Measurements from ENCODE around the gene ANP32A. TPM values are rescaled to one million over a fixed set of nuclear protein-coding genes. Genes with fewer than 3 reads are reported as not detected.
A peak's percentile ranks its signal among the peaks of the same experiment; 100 is the strongest.

Gene ANP32A
- total RNA-seq, 1 donor from 2014 or later = 222 TPM

DNA sequence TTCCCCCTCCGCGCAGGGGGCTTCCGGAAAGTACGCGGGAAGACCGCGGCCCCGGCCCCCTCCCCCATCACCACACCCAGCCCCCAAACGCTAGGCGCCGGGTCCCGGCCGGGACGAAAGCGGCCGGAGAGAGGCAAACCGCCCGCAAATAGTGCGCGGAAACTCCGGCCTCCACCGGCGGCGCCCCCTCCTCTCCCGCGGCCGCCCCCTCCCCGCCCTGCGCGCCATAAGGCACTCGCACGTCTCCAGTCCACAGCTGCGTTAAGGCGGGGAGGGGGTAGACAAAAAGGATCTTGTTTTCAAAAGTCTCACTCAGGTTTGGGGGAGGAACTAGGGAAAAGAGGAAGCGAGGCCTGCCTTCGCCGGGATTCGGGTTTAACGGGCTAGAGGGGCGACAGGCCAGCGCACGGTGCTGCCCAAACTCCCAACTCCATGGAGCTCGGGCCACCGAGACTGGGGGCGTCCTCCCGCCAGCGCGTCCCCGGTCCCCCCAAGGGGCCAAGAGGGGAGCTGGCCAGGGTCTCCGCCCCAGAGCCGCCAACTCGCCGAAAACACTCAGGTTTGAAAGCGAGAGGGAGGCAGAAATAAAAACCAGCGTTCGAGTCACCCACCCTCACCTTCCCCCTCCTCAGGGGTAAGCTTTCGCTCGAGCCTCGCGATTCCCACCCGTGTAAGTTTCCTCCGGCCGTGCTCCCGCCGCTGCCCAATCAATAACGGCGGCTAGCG, 1.8 kb downstream of the ANP32A start:
- no peaks in the 10 kb centered on the region for H3K36me3 Mint-ChIP-seq
- no peaks in the 10 kb centered on the region for H3K9me3 Mint-ChIP-seq
- H3K27me3 Mint-ChIP-seq = no peaks in the 10 kb centered on the region
- H3K4me3 Mint-ChIP-seq = peak overlapping the region; percentile 98
- TF ChIP-seq, protein P1, sequence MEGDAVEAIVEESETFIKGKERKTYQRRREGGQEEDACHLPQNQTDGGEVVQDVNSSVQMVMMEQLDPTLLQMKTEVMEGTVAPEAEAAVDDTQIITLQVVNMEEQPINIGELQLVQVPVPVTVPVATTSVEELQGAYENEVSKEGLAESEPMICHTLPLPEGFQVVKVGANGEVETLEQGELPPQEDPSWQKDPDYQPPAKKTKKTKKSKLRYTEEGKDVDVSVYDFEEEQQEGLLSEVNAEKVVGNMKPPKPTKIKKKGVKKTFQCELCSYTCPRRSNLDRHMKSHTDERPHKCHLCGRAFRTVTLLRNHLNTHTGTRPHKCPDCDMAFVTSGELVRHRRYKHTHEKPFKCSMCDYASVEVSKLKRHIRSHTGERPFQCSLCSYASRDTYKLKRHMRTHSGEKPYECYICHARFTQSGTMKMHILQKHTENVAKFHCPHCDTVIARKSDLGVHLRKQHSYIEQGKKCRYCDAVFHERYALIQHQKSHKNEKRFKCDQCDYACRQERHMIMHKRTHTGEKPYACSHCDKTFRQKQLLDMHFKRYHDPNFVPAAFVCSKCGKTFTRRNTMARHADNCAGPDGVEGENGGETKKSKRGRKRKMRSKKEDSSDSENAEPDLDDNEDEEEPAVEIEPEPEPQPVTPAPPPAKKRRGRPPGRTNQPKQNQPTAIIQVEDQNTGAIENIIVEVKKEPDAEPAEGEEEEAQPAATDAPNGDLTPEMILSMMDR (conservative IDR thresholded peaks at IDR 0.05) = no peak
- H3K4me1 Mint-ChIP-seq (ENCODE audit: unreplicated experiment) = peaks cover 36% of the 10 kb centered on the region
- H3K27ac Mint-ChIP-seq = peak overlapping the region; percentile 99
- no peak for DNase-seq (ENCODE audit: extremely low spot score, unreplicated experiment)

GRCh38 chr15:68818066-68818768, 2.5 kb downstream of the ANP32A start:
- DNase-seq (ENCODE audit: extremely low spot score, unreplicated experiment) = peak; percentile 80
- Mint-ChIP-seq H3K4me1 (ENCODE audit: unreplicated experiment) (peaks cover 41% of the 10 kb centered on the region), H3K27ac (no peak overlapping the region), H3K27me3 (no peaks in the 10 kb centered on the region), H3K4me3 (peak overlapping the region; percentile 98), H3K36me3 (peaks cover 3% of the 10 kb centered on the region), H3K9me3 (no peaks in the 10 kb centered on the region)
- TF ChIP-seq, protein P1 (conservative IDR thresholded peaks at IDR 0.05) = peak; percentile 55

DNA sequence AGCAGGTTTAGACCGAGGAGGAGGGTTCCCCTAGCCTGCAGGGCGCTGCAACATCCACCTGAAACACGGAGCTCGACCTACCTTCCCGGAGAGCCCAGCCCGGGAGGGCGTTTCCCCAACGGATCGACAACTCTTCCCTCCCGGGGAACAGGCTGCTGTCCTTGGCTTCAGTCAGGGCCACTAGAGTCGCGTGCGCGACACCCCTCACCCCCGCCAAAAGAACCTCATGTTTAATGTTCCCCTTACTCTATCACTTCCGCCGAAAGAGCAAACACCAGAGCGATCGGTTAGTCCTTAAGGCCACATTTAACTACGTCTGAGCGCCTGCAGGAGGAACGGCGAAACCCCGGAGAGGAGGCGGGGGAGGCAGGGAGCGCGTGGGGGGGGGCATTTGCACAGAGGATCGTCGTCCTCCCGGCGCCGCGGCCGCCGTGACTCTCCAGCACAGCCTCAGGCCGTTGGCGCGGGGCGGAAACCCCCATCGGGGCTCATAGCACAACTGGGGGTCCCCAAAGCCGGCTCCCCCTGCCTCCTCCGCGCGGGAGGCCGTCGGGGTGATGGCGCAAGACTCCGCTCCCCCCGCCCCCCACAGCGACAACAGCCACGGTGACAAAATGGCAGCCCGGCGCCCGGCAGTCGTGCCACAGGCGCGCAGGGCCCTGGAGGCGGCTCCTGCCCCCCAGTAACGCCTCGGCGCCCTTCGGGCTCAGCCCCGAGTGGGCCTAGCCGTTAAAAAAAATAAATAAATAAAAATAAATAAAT, 3.2 kb downstream of the ANP32A start:
- Mint-ChIP-seq H3K9me3 (no peaks in the 10 kb centered on the region), H3K27me3 (no peaks in the 10 kb centered on the region), H3K4me3 (peak overlapping the region; percentile 99), H3K4me1 (ENCODE audit: unreplicated experiment) (peaks cover 42% of the 10 kb centered on the region), H3K36me3 (peaks cover 3% of the 10 kb centered on the region), H3K27ac (peak overlapping the region; percentile 100)
- no peak for DNase-seq (ENCODE audit: extremely low spot score, unreplicated experiment)
- TF ChIP-seq, protein P1 (conservative IDR thresholded peaks at IDR 0.05) = no peak

DNA sequence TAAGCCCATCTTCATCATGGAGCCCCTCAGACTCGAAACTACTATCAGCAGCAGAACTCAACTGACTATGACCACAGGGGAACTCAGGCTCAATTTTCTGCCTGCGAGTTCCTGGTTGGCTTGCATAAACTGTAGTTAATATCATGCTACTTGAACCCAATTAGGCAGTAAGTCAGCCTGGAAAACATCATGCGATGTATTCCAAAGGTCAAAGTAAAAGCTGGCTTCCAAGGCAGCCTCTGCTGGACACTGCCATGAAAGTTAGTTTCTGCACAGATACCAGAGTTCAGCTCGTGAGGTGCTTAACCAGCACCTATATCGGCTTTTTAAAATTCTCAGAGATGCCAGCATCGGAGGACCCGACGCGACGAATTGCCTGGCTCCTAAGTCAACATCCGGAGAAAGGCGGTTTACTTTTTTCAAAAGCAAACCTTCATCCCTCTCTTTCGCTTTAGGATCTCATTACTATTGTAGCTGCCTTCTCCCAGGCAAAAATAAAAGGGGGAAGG, 3.8 kb downstream of the ANP32A start:
- peaks cover 43% of the 10 kb centered on the region for H3K4me1 Mint-ChIP-seq (ENCODE audit: unreplicated experiment)

DNA sequence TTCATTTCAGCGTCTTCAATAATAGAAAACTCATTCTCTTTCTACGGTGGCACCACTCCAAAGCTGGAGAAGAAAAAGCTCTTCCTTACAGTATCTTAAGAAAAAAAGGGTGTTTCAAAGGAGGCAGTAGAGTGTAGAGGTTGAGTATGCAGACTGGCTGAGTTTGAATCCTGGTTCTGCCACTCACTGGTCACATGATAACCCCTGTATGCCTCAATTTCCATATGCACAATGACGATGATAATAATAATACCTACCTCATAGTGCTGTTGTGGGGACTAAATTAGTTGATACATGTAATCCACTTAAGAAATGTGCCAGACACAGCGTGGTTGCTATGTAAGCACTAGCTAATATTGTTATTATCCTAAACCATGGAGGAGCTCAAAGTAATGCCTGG, 4.5 kb downstream of the ANP32A start:
- TF ChIP-seq, protein P1 (conservative IDR thresholded peaks at IDR 0.05) = no peak
- H3K4me1 Mint-ChIP-seq (ENCODE audit: unreplicated experiment) = peaks cover 39% of the 10 kb centered on the region
- no peaks in the 10 kb centered on the region for H3K27me3 Mint-ChIP-seq
- peak overlapping the region; percentile 99 for H3K4me3 Mint-ChIP-seq
- H3K36me3 Mint-ChIP-seq = peaks cover 4% of the 10 kb centered on the region
- H3K9me3 Mint-ChIP-seq = no peaks in the 10 kb centered on the region
- H3K27ac Mint-ChIP-seq = peak overlapping the region; percentile 100
- DNase-seq (ENCODE audit: extremely low spot score, unreplicated experiment) = no peak

More for the DNA sequence above, 3.8 kb downstream of the ANP32A start:
- TF ChIP-seq, protein P1 (conservative IDR thresholded peaks at IDR 0.05) = no peak
- Mint-ChIP-seq H3K9me3 (no peaks in the 10 kb centered on the region), H3K36me3 (peaks cover 3% of the 10 kb centered on the region), H3K27me3 (no peaks in the 10 kb centered on the region), H3K4me3 (peak overlapping the region; percentile 99), H3K27ac (peak overlapping the region; percentile 100)
- DNase-seq (ENCODE audit: extremely low spot score, unreplicated experiment) = no peak
